Stimulated activated CD8-positive, alpha-beta memory T cell treated with anti-CD3 and anti-CD28 coated beads, Interleukin-2, amount 100 ng/mL, for 1 hour (primary cell): ENCODE data around the gene PMEPA1.

Experiments
- DNase-seq, 2 donors: peaks; one replicate each; pipeline ENCODE4 v3.0.0-alpha.2; 2020; ENCODE audit warnings: low read depth in 2 of 2

The PMEPA1 gene

DNA sequence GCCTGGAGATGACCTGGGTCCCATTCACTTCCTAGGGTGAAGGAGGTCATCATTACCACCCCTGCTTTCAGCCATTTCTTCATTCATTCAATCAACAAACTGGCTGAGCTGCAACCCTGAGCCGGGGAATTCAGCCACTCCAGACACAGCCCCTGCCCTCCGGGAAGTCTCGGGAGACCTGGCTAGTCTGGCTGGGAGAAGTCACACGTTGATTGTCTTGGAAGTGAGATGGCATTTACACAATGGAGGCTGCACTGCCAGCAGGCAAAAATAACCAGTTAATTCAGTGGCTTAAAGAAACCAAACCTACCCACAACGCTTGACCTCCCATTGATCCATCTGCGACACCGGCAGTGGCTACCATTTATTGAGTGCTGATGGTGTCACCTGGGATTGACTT lies 2.0 kb upstream of the PMEPA1 start:
- DNase-seq: no peak

DNA sequence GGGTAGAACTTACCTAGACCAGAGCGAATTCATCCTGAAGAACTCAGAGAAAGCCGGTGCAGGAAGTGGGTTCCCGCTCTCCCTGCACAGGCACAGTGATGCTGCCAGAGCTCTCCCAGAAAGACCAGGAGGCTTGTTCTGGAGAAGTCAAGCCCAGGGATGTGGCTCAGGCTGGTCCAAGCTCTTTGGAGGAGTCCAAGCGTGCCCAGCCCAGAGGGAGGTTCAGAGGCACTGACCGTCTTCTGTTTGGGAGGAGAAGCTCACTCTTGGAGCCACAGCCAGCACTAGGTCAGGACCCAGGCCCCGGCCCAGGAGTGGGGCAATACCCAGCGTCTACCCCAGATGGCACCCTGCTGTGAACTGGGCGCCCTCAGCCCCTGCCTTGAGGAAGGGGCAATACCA lies 1.5 kb upstream of the PMEPA1 start:
- no peak for DNase-seq

DNA sequence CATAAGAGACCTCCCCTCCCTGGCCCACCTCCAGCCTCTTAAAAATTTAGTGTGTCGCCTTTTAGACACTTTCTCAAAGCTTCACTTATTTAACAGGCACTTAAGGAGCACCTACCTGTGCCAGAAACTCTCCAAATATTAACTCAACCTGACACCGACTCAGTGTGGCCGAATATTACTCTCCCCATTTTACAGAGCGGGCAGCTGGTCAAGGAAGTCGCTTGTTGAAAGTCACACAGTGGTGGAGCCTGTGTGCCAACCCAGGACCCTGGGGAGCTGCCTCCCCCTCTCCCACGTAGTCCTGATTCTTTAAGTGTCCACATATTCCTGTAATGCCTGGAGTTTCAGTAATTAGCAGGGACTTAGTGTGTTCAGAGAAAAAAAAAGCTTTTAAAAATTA lies 1.0 kb upstream of the PMEPA1 start:
- DNase-seq: no peak

DNA sequence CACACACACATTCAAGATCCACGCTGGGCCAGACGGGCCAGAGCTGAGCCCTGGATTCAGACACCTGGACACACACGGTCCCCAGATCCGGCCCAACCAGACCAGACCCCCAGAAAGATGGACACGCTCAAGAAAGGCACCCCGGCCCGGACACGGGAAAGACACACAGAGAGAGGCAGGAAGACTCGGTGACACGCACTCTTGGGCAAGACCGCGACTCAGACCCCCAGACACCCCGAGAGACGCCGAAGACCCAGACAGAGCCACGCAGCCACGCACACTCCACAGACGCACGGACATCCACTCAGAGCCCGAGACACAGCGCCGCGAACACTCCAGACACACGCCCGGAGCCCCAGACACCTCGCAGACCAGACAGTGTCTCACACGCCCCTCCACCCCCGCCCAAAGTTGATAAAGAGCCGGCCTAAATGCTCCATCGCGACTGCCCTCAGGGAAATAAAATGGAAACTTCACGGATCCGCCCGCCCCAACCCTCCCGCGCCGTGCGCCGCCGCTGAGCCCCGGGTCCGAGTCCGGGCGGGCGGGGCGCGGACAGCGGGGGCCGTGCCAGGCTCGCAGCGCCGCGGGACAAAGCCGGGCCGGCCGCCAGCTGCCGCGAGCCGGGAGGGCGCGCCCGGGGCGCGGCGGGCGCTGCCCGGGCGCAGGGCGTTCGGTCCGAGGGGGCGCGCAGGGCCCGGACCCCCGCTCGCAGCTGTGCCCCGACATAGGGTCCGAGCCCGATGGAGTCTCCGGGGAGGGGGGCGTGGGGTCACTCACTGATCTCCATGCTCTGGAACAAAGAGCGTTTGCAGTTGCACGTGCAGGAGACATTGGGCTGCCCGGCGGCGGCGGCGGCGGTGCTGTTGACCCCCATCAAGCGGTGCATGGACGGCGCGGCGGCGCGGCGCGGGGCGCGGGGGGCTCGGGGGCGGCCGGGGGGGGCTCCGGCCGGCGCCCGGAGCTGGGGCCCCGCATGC lies 831 bp downstream of the PMEPA1 start:
- peak in 1 of 2 donors; percentile 9 for DNase-seq

DNA sequence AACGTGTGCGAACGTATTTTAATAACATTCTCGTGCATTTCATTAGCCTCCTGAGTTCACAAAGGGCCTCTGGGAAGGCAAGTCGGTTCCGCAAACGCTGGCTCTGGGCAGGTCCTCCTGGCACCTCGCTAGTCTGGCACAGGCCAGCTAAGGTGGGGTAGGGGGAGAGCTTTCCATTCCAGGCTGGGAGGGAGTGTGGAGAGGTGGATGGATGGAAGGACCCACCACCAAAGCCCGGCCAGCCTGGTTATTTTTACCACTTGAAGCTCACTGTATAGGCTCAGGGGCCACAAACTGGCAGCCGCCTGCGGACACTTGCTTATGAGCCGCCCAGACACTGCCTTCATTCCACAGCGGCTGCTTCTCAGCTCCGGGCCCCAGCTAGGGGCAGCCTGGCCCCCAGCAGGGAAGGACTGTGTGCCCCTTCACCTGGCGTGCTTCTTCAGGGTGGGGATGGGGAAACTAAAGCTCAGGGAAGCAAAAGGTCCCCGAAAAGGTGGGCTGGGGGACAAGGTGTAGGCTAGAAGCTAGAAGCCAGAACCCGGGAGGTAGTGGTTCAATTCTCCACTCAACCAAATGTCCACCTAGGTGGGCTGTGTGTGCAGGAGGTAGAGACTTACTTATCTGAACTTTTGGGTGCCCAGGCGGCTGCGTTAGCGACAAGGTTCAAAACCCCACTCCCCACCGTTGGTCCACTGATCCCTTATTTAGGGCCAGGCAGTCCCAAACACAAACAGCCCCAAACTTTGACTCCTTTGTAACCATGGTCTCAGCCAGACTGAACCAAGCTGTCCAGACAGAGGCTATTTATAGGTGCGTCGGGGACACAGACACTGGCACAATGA lies 1.7 kb downstream of the PMEPA1 start:
- DNase-seq: no peak

DNA sequence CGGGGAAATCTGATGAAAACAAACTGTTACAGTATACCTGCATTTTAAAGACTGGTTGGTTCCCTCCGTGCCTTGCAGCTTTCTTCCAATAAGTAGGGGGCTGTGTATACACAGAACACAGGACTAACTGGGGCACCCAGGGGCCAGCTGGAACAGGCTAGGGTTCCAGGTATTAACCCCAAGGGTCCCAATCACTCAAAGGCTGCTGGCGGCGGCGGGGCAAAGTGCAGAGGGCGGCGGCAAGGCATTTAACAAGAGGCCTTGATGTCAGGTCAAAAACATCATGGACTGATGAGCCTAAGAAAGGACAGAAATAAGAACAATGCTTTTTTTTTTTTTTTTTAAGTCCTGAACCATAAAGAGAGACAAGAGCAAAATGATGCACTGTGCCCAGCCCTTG lies 2.5 kb downstream of the PMEPA1 start:
- DNase-seq: no peak

DNA sequence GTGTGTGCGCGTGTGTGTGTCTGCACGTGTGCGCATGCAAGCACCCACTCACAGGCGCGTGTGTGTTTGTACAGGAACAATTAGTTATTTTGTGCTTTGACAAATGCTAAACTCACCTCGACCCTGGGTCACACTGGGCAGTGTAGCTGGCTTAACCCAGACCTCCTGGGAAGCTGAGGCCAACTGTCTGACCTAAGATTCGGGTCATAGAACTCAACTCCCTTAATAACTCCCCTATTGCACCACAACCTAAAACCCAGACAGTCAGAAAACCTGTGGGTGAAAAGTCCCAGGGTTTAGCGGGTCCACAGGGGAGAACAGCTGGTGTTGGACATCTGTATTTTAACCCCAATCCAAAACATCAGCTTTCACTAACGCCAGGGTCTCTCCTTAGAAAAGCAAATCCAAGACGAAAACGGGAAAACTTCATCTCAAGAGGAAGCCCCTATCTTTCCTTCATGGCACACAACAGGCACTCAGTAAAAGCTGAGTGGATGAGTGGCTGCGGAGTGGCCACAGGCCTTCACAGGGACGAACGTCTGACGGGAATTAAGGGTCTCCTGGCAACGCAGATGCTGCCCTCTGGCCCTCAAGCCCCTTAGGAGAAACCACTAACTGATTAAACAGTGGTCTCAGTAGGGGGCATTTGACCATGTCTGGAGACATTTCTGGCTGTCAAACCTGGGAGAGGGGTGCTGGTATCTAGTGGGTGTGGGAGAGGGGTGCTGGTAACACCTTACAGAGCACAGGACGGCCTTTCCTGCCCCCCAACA lies 4.5 kb downstream of the PMEPA1 start:
- DNase-seq: no peak

DNA sequence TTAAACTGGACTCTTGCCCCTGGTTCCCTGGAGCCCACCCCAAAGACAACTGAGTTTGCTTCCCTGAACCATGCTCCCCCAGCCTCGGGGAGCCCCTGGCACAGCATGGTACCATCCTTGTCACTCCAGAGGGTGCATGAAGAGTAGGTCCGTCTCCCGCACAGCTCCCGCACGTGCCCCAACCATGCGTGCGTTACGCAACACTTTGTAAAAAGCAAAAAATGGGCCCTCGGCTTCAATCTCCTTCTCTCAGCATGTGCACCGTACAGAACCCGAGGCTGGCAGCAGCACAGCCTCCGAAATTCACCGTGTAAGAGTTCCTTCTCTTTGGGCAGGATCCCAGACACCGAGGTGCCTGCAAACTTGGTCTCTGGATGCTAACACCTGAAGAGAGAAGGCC lies 5.6 kb downstream of the PMEPA1 start:
- DNase-seq: no peak

DNA sequence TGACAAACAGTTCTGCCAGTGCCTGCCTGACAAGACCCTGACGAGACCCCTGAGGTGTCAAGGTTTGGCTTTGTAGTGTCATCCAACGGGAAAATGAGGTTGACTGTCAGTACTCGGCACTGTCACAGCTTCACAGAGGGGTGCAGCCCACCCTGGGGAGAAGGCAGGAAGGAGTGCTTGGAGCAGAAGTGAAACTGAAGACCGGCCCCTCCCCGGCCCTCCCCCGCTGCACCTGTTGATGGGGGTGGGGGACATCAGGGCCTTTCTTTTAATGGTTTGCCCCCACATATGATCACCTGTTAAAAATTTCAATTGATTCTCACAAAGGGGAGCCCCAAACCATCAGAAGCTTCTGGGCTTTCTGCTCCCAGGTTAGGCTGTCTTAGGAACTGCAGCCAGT lies 6.8 kb downstream of the PMEPA1 start:
- no peak for DNase-seq

DNA sequence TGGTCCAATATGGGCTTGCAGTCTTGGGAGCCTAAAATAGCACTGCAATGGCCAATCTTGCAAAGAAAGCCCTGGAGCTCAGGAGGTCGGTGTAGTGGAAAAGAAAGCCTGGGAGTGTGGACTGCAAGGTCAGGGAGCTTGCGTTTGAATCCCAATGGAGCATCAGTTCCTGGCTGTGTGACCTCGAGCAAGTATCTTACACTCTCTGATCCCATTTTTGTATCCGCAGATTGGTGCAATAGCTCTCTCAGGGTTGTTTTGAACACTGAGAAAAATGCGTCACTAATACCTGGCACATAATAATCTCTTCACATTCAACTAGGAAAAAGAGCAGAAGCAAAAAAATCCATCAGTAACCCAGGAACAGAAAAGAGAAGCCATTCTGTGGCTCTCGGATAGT lies 7.3 kb downstream of the PMEPA1 start:
- DNase-seq: no peak

DNA sequence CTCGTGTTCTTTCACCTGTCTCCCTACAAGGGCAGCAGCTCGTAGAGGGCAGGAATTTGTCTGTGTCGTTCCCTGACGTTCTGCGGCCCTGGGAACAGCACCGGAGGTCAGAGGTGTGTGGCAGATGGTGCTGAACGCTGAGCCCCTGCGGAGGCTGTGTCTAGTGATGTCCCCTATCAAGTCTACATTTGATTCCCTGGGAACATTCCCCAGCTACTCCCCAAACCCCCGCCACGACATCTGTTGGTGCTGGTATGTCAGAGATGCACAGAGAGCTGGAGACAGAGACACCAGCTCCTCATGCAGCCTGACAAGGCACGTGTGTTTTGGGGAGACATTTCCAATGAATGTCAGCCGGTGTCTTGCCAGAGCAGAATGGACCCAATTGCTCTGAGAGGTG lies 7.7 kb downstream of the PMEPA1 start:
- DNase-seq: no peak

DNA sequence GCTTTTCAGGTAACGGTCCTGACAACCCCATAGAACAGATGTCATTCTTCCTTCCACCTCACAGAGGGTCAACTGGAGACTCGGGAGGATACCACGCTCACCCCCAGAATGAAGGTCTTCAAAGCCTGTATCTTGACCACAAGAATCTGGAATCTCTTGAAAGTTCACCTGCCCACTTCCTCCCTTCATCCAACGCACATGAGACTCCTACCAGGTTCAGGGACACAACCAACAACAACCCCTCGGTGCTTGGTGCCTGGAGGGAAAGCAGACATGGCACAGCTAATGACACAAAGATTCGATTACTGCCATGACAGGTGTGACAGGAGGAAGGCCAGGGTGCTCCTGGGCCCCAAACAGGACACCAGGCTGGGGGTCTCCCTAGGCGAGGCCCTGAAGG lies 8.2 kb downstream of the PMEPA1 start:
- no peak for DNase-seq

DNA sequence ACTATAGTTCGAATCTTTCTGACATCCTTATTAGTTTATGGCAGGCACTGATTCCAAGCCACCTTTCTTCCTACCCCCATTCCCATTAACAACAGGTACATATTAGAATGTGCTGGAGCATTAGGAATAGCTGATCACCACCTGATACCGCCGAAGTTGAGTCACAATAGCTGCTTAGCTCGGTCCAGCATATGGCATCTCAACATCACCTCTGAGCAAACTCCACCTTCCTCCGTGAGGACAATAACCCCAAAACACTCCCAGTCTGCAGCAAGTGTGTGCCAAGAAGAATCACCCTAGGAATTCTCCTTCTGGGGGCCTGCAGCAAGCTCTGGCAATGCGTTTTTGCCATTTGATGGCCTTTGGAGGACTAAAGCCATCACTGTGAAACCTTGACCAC lies 8.7 kb downstream of the PMEPA1 start:
- DNase-seq: no peak

DNA sequence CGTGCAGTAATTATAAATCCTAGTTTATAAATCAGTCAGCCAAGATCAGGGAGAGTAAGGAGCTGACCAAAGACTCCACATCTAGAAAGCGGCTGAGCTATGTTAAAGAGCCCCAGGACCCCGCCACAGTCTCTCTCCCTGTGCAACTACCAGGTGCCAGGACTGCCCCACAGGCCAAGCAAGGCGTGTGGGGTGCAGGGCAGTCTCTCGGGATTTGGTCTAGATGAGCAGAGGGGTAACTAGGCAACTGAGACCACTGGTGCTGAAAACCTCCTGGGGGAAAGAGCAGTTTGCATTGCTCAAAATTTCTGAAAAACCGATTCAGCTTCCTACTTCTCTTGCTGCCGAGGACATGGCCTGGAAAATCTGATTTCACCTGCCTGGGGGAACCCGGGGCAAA lies 10.4 kb downstream of the PMEPA1 start:
- DNase-seq: no peak

DNA sequence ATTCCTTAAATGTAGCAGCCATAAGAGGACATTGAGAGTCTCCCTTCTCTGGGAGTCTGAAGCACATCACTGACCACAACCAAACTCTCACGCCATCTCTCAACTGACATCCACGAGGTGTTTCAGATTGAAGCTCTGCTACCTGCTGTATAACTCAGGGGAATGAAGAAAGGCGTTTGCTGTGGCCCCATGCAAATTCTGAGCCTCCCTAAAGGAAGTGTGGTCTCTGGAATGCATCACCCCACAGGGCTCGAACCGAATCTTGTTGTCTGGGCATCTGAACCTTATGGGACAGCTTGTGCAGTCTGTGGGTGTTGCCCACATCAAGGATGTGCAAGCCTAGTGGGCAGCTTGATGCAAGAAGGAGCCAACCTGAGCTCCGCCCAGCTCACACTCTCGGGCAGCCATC lies 10.9 kb downstream of the PMEPA1 start:
- DNase-seq: no peak

DNA sequence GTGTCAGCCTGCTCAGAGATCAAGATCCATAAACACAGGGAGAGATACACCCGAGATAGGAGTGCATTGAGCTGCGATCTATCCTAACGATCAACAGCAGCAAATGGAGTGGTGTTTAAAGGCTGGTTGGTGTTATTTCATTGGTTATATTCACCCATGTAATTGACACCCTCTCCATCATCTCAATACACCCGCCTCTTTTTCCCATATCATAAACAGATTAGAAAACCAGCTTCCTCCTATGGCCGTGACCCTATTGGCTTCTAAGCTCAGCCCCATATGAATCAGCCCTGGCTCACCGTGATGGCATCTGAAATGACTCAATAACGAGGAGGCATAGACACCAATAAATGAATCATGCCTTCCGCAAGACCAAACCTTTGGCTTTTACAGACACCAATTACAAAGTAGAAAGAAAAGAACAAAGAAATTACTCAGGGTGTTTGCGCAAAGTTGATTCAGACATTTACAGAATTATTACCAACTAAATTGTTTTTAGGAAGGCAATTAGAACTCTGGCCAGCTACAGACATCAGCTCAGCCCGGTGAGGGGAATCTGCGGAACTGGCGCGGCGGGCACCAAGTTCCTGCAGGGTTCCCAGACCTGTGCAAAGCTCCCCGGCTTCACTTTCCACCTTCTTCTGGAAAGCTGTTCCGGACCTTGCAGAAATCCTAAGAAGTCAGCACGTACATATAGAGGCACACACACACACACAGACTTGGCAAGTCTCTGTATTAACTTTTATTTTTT lies 11.5 kb downstream of the PMEPA1 start:
- peak in 1 of 2 donors; percentile 20 for DNase-seq

DNA sequence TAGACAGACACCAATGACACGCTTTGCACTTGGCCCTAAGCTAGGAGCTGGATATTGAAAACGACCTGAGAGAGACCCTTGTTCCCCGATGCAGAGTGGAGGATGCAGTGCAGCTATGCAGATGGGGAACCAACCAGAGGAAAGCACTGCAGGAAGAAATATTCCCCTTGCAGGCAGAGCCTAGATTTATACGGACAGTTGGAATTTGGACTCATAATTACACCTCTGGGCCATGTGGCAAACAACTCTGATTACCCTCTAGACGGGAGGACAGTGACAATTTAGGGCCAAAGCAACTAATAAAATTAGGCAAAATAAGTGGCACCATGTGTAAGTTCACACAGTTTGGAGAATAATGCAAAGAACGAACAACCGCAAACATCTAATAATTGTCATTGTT lies 12.3 kb downstream of the PMEPA1 start:
- DNase-seq: no peak

DNA sequence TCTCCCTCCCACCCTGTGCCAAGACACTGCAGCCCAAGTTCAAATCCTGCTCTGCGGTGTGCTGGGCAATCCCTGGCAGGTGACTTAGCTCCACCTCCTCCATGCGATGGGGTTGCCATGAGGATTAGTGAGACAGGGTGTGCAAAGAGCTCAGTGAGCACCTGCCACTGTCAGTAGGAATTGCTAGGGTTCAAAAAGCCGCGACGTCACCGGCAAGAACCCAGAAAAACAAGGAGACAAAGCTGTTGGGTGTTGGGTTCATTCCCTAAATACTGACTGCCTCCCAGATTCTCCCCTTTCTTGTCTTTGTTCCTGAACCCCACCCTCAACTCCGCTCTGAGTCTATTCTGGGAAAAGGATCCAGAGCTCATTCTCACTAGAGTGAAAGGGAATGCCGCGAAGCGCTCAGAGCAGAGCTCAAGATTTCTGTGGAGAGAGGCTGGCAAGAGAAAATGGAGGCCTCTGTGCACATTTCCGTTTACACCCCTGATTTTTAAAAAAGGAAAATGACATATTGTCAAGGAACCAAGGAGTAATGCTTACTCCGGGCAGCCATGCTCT lies 13.3 kb downstream of the PMEPA1 start:
- no peak for DNase-seq

DNA sequence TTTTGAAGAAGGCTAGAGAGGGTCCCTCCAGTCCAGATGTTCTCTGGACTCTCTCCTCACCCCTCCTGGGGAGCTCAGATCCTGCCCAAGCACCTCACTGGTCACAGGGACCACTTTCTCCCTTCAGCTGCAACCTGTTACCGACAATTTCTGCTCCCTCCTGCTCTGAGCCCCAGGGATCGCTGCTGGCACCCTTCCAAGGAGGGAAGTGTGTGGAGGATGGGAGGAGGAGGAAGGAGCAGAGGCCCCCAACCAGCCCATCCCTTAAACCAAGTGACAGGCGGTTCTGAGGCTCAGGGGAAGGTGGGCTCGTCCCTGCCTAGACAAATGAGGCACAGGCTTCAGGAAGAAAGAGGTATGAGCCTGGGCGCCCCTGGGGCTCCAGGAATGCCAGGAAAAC lies 13.9 kb downstream of the PMEPA1 start:
- no peak for DNase-seq

DNA sequence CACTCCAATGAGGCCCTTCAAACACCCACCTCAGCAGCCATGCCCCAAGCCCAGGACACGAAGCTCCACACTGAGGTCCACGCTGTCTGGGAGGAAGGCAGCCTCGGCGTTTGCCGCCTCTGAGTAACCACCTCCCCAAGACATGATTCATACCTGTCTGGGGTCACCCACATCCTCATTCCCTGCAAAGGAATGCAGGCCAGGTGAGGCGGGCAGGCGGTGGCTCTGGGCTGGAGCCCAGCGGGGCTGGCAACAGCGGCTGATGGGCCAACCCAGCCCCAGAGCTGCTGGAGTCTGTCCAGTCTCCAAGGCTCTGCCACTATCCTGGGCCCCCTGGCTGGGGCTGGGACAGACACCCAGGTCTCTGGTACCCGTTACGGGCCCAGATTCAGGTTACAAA lies 14.8 kb downstream of the PMEPA1 start:
- DNase-seq: no peak

DNA sequence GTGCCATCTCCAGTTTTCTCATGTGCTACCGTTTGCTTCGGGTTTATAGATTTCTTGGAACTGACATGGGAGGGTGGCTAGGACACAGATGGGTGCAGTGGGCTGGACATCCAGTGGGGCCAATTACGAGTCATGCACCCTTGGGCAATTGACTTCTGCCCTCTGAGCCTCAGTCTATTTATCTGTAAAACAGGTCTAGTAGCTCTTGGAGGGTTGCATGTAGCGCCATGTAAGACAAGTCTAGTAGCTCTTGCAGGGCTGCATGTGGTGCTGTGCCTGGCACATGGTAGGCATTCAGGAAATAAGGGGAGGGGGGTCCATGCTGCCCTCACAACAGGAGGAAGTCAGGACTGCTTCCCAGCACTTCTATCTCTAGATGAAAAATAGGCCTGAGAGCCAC lies 15.3 kb downstream of the PMEPA1 start:
- DNase-seq: no peak
